Fibroblast of skin of abdomen (primary cell): Measurements from ENCODE around the gene CLDND2. TPM values are rescaled to one million over a fixed set of nuclear protein-coding genes. Genes with fewer than 3 reads are reported as not detected.
"Not testable (repeated sequence)": the region's sequence is repeated elsewhere in the genome, so short reads cannot be mapped to it uniquely, and the experiment has no call there.

Experiments
- DNase-seq: peaks from one replicate; pipeline ENCODE4 v3.0.0-alpha.2; 2013
- polyA plus RNA-seq, 2 experiments: library from polyadenylated mRNA; unstranded; fragments of 120-200 nt; gene quantifications; one replicate each; pipeline ENCODE4 v1.2.1, GENCODE V29; 2013; ENCODE audit not compliant: insufficient read length in 2 of 2

CLDND2 gene, protein sequence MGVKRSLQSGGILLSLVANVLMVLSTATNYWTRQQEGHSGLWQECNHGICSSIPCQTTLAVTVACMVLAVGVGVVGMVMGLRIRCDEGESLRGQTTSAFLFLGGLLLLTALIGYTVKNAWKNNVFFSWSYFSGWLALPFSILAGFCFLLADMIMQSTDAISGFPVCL
- 0.48 TPM for polyA plus RNA-seq (2013, experiment 1 of 2; ENCODE audit: insufficient read length)
- polyA plus RNA-seq (2013, experiment 2 of 2; ENCODE audit: insufficient read length): 0.52 TPM

DNA sequence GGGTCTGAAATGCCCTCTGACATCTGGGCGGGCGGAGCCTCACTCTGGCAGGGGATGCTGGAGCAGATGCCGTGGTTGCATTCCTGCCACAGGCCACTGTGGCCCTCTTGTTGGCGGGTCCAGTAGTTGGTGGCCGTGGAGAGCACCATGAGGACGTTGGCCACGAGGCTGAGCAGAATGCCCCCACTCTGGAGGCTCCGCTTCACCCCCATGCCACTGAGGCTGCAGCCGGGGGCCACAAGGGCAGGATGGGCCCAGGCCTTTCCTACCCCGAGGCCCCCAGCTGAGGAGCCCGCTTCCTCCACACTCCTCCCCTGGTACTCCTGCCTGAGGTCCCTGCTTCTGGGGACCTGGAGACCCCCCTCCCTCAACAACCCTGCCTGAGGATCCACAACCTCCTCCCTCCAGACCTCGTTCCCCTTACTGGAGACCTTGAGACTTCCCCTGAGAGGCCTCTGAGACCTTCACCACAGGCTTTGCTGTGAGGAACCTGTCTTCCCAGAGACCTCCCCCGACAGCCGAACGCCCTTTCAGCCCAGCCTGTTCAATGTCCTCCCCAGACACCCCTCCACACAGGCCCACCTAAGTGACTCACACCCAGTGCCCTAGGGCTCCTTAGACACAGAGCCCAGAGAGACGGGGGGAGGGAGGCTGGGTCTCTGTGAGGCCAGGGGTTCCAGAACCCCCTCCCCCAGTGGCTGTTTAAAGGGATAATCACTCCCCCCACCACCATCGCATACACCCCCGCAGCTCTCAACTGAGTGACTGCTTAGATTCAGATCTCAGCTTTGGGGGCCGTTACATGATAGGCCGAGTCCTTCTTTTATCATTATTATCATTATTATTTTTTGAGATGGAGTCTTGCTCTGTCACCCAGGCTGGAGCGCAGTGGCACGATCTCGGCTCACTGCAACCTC is at the start of gene CLDND2:
Gene CLDND2 (minus strand): TSS at position 638 of the 917 bp plus-strand sequence. CDS start 426 bp downstream, at position 212.
- DNase-seq: no peak

DNA sequence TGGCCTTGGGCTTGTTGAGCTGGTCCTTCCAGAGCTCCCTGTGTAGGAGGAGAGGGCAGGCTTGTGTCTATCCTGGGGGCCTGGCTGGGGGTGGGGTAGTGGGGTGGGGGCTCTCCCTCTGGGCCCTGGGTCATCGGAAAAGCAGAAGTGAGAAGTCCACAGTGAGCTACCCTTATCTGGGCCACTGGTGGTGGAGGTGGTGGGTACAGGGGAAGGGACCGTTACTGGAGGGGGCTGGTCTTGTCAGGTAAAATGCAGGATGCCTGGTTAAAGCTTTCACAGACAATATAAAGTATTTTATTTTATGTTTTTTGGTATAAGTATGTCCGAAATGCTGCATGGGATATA is 49.0 kb upstream of the CLDND2 start:
- no peak for DNase-seq

- no peak for DNase-seq
These were observed 48.5 kb upstream of the CLDND2 start, which contains the start of gene SIGLEC10 for GRCh38 chr19:51417107-51417809. TSS of gene SIGLEC10 (minus strand) at chr19:51417642. CDS start at chr19:51417581, 61 bp downstream.

DNA sequence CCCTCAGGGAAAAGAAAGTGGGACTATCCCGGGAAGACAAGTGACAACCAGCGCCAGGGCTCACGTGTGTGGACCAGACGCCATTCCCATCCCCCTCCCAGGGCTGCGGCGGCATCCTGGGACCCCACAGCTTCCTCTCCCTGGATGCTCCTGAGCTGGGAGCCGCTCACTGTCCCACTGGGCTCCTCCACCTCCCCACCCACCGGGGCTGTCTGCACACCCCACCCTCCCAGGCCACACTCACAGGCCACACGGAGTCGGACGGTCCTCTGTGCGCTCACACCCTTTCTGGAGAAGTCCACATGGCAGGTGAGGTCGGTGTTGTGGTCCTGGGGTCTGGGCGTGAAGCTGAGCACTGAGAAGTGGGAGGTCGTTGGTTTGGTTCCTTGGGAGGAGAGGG is 47.6 kb upstream of the CLDND2 start:
- DNase-seq: not testable (repeated sequence)

DNA sequence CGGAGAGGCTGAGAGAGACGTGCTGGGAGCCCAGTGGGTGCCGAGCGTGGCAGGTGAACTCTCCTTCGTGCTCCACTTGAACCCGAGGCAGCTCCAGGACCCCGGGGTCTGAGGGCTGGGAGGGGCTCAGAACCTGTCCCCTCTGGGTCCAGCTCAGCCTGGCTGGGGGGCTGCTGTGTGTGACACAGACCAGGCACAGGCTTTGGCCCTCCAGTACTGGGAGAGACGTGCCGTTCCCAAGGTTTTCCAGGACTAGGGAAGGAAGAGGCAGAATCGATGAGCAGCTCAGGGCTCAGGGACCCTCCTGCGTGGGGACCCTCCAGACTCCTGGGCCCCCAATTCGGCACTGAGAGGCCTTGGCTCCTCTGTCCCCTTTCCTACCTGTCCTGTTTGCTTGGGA is 46.4 kb upstream of the CLDND2 start:
- DNase-seq: no peak

- no peak for DNase-seq
These were observed 42.3 kb upstream of the CLDND2 start for GRCh38 chr19:51410950-51411748.

DNA sequence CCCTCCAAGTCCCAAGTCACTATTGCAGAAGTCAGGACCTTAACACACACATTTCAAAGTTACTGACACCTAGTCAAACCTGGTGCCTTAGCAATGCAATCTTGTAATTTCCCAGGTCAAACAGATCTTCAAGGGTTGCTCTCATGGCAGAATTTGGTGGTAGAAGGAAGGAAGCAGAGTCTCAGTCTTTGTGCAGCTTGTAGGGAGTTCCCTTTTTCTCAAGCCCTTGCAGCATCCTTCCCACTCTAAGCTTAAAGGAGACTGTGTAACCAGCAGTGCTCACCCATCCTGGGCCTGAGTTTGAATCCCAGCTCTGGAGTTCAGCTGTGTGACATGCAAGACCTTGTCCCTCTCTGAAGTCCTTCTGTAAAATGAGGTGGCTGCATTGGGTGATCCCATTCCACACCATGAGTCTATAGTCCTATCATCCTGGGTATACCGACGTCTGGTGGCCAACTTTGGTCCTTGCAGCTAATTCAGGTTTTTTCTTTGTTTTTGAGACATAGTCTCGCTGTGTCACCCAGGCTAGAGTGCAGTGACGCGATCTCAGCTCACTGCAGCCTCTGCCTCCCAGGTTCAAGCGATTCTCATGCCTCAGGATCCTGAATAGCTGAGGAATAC is 38.8 kb upstream of the CLDND2 start:
- no peak for DNase-seq

DNA sequence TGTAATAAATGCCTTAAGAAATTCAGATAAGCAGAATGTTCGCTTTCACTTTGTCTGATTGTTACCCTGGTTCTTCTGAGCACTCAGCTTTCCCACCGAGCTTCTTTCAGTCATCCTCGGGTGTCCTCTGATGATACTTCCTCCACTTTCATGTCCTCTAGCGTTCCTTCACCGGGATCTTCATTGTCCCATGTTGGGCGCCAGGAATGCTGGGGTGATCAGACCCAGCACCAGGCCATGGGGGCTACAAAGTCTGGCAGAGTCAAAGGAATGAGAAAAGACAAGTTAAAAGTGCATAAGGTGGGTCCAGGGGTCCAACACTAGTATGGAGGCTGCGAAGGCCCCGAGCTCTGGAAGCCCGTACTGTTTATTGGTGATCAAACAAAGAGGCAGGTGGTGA is 33.3 kb upstream of the CLDND2 start:
- DNase-seq: no peak

DNA sequence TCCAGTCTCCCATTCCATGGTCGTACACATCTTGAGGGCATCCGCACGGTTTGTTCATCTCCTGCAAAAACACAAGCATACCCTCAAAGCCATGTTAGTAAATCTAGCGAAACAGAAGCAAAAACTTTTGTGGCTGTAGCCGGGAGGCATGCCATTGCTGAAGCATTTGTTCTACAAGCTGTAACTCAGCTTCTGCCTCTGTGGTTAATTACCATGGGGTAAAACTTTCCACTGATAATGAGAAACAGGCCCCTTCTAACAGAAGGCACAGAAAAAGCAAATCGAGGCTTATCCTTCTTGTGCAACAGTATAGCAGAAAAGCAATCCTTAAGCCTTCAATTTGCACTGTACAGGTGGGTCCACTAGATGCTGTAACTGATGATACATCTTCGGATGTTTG is 31.1 kb upstream of the CLDND2 start:
- DNase-seq: not testable (repeated sequence)

DNA sequence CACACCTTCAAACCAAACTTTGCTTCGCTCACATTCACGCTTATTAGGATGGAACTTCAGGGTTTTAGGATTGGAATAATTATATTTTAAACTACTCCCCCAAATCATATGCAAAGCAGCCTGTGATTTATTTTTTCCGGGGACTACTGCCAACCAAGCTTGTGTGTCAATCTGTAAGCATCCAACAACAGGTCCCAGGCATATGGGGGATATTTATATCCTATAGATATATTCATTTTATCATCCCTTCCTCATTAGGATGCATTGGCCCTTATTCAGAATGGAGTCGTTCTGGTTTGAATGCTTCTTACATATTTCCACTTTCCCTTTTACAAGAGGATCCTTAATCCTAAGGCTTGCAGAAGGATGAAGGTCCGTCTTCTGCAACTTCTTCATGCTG is 30.4 kb upstream of the CLDND2 start:
- no peak for DNase-seq

DNA sequence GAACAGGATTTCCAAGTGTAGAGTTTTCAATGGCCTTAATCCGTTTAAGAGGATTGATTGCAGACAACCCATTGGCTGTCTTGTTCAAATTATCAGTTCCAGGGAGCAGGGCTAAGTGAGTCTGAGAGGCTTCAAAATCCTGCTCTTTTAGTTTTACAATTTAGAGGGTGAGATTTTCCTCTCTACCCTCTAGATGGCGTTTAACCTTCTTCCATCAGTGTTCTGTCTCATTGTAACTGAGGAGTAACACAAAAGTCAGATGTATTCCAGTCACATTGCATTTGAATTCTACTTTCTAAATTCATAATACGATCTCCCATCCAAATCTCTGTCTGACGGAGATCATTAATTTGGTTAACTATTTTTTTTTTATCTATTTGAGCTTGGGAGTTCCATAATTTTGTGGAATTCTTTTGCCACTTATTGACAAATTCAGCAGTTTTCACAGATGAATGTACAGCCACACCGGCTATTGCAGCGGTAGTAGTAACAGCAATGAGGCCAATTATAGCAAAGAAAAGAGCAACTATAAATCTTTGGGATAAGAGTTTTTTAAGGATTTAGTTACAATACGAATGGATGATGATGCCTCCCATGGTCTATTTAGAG is 29.4 kb upstream of the CLDND2 start:
- peak; percentile 9 for DNase-seq

GRCh38 chr19:51397453-51397852 is 28.6 kb upstream of the CLDND2 start:
- DNase-seq: peak; percentile 63

DNA sequence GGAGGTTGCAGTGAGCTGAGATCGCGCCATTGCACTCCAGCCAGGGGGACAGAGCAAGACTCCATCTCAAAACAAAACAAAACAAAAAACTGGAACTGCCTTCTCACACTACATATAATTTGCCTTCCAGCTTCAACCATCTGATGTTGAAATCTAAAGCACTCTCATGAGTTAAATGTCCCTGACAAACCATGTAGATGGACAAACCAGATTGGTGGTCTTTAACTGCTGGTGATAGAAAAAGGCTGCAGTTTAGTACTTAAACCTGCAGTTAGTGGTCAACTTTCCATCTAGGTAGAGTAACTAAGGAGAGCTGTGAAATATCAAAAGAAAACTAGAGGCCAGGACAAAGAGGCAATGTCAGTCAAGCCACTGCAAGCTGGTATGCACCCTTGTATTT is 27.4 kb upstream of the CLDND2 start:
- DNase-seq: no peak

DNA sequence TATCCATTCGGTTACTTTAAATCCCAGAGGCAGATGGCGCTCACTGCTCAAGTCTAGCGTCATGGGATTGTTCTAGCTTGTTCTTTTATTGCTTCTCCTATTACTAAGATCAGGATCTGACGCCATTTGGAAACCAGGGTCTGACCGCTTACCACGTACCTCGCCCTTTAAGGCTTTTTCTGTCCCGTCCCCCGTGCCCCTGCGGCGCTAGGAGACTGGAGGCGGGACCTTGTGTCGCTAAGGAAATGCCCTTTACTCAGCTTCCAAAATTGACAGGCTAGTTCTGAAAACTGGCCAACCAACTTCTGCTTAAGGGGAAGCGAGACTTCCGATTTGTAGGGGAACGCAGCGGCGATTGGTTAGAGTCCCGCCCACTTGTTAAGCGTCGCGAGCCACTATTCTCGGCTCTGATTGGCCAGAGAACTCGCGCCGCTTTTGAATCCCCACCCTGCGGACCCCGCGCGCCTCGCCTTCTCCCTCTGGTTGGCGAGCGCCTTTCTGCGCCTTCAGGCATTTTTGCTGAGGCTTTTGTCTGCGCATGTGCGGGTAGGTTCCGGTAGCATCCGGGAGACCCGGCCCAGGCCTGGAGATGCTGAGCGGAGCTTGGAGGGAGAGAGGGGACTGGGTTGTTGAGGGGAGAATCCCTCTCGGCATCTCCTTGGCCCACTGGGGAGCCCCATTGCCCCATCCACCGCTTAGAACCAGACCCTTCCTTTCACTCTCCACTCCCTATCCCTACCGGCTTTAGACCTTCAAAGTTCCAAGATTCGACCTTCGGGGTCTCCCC is 25.4 kb upstream of the CLDND2 start:
- peak; percentile 99 for DNase-seq

DNA sequence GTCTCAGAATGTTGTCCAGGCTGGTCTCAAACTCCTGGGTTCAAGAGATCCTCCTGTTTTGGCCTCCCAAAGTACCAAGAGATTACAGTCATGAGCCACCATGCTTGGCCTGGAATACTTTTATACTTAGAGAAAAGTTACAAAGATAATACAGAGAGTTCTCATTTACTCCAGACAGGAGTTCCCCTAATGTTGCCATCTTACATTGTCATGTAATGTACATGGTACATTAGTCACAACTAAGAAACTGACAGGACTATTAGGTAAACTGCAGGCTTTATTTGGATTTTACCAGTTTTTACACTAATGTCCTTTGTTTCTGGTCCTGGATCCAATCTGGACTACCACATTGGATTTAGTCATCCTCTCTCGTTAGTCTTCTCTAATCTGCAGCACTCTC is 23.9 kb upstream of the CLDND2 start:
- no peak for DNase-seq

DNA sequence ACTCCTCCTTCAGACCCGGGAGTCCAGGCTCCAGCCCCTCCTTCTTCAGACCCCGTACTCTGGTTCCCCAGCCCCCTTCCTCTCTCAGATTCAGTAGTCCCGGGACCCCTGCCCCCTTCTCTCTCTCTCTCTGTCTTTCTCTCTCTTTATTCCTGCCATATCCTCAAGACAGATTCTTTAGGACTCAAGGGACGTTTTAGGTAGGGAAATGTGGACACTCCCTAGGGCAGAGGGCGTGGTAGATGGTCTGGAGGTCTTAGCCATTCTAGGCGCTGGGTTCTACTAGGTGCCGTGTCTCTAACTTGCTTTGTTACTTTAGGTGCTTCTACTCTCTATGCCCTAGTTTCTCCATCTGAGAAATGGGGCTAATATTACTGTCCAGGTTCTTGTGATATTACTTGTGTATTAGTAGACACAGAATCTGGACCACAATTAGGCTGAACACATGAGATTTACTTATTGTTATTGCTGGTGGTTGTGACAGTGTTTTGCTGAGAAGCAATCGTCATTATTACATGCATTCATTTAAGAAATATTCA is 22.3 kb upstream of the CLDND2 start:
- no peak for DNase-seq

DNA sequence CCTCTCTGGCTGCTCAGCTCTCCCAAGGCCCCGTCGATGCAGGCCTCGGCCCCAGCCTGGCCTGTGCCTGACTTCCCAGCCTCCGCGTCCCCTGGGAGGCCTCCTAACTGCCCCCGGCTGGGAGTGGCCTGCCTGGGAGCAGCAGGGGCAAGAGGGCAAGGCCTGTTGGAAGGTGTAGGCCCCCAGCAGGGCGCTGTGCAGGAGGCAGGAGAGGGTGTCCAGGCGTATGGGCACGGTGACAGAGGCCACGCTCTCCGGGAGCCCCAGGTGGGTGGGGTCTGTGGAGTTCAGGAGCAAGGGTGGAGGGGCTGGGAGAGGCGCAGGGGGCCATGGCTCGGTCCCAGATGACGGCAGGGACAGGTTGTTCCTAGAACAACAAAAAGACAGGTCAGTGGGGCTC is 20.3 kb upstream of the CLDND2 start:
- DNase-seq: no peak

DNA sequence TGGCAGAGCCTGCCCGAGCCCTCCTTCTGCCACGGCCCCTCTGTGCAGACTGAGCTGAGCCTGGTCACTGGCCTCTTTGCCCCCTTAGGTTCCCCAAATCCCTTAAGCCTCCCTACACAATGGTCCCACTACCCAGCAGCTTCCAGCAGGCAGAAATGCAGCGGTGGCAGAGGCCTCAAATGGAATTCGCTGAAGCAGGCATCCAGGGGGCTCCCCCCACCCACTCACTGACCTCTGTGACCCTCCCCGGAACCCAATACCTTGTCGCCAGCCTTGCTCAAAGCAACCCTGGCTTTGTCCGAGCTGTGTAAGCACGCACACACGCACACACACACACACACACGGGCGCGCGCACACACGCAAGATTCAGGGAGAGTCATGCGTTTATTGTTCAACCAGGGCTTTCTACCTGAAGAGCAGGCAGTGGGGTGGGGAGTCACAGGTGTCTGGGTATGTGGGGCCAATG is 19.2 kb upstream of the CLDND2 start, which contains the start of gene LIM2:
Gene LIM2 (minus strand): TSS at position 51 of the 466 bp plus-strand sequence. CDS start 531 bp downstream, outside the sequence.
- no peak for DNase-seq

DNA sequence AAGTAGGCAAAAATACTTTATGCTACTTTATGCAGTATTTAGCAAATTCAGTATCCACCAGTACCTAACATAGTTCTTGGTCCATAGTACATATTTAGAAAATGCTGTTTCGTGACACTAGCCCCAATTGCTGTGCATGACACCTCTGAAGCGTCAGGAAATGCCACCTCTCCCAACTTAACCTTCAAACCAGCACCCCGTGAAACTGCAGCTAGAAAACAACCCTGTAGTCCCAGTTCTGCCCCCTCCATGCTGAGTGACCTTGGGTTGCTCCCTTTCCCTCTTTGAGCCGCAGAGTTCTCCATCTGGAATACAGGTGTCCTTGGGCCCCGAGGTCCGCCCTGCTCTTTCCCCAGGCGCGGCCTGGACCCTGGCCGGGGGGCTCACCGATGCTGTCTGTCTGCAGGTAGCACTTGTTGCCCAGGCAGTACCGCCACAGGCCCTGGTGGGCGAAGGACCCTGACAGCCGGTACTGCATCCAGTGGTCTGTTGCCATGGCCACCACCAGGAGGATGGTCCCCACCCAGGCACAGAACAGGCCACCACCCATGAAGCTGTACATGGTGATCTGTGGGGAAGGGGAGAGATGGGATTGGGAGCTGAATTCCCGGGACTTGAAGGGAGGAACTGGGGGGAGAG is 18.2 kb upstream of the CLDND2 start:
- no peak for DNase-seq

- no peak for DNase-seq
These were observed 13.2 kb upstream of the CLDND2 start for GRCh38 chr19:51382004-51382403.
